ENCODE measurements around the gene LRRC47. TPM values are rescaled to one million over a fixed set of nuclear protein-coding genes. Genes with fewer than 3 reads are reported as not detected.

The LRRC47 gene
- total and polyA plus RNA-seq, 2 of the 13 experiments (the other 11 are each of a cell fraction or from before 2014, with no cell fraction given), result 18.3 to 52.5 TPM

DNA sequence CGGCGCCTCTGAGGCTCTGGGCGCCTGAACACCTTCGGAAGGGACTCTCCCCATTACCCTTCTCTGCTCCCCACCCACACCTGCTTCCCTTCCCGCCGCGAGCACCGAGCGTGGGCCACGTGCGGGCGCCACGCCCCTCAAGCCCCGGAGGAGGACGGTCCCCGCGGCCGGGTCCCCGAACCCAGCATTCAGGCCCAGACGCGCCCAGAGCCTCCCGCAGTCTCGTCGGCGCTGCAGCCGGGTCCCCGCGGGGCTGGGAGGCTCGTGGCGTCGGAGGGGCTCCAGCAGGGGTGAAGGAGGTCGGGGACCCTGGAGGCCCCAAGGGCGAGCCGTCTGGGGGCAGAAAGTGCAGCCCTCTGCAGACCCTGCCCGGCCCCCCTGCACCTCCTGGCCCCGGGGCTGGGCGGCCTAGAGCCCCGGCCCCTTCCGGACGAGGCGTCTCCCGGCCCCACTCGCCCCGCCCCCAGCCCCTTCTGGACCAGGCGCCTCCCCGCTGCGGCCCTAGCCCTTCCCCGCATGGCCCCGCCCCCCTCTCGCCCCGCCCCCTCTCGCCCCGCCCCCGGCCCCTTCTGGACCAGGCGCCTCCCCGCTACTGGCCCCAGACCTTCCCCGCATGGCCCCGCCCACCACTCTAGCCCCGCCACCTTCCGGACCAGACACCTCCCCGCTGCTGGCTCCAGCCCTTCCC lies 24.1 kb downstream of the LRRC47 start (continued):
- TF ChIP-seq KIAA2018 (CRISPR knock-in tag; IDR thresholded peaks at IDR 0.05; ENCODE audit: borderline replicate concordance) (no peak), EED (CRISPR knock-in tag; IDR thresholded peaks at IDR 0.05) (no peak; the same call in 1 of the 2 replicates), ETV5 (CRISPR knock-in tag; IDR thresholded peaks at IDR 0.05; ENCODE audit: borderline replicate concordance) (peak; percentile 58), ZNF101 (CRISPR knock-in tag; IDR thresholded peaks at IDR 0.05; ENCODE audit: borderline replicate concordance, low read depth) (no peak), CENPBD1 (CRISPR knock-in tag; IDR thresholded peaks at IDR 0.05; ENCODE audit: borderline replicate concordance, low read depth) (no peak), NFE2 (CRISPR knock-in tag; IDR thresholded peaks at IDR 0.05) (no peak), IRF1 (CRISPR knock-in tag; IDR thresholded peaks at IDR 0.05; ENCODE audit: low read depth) (no peak), MATR3 (CRISPR knock-in tag; IDR thresholded peaks at IDR 0.05) (no peak), TAF1 (CRISPR knock-in tag; IDR thresholded peaks at IDR 0.05) (no peak; the same call in none of the 2 replicates), KDM1A (CRISPR knock-in tag; IDR thresholded peaks at IDR 0.05) (no peak), ZNF629 (CRISPR knock-in tag; conservative IDR thresholded peaks at IDR 0.05) (no peak), ZIK1 (CRISPR knock-in tag; IDR thresholded peaks at IDR 0.05; ENCODE audit: borderline replicate concordance, low read depth) (no peak), HMGXB4 (CRISPR knock-in tag; IDR thresholded peaks at IDR 0.05; ENCODE audit: borderline replicate concordance in 1 of 2, low read depth in 1 of 2) (no peak; a peak in 1 of 4 replicates)
- TF ChIP-seq, protein P1, sequence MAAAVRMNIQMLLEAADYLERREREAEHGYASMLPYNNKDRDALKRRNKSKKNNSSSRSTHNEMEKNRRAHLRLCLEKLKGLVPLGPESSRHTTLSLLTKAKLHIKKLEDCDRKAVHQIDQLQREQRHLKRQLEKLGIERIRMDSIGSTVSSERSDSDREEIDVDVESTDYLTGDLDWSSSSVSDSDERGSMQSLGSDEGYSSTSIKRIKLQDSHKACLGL (CRISPR knock-in tag; IDR thresholded peaks at IDR 0.05), result peak; percentile 80; the same call in 1 of the 2 replicates
- TF ChIP-seq, protein P2, sequence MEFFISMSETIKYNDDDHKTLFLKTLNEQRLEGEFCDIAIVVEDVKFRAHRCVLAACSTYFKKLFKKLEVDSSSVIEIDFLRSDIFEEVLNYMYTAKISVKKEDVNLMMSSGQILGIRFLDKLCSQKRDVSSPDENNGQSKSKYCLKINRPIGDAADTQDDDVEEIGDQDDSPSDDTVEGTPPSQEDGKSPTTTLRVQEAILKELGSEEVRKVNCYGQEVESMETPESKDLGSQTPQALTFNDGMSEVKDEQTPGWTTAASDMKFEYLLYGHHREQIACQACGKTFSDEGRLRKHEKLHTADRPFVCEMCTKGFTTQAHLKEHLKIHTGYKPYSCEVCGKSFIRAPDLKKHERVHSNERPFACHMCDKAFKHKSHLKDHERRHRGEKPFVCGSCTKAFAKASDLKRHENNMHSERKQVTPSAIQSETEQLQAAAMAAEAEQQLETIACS (CRISPR knock-in tag; IDR thresholded peaks at IDR 0.05), result no peak
